Putamen (tissue), 1 donor: ENCODE results near the gene STX4.

Experiments
- DNase-seq: peaks from one replicate; pipeline ENCODE4 v3.0.0-alpha.2; 2016; ENCODE audit warnings: low spot score

The STX4 gene

GRCh38 chr16:31020536-31020935, 12.8 kb upstream of the STX4 start:
- DNase-seq = no peak

- DNase-seq = no peak
These were observed 10.7 kb upstream of the STX4 start for GRCh38 chr16:31022544-31023251.

- no peak for DNase-seq
These were observed 10.1 kb upstream of the STX4 start for GRCh38 chr16:31023252-31023602.

GRCh38 chr16:31023627-31024226, 9.6 kb upstream of the STX4 start:
- no peak for DNase-seq

GRCh38 chr16:31025339-31025738, 8.0 kb upstream of the STX4 start:
- DNase-seq = no peak

- no peak for DNase-seq
These were observed 4.1 kb upstream of the STX4 start for GRCh38 chr16:31029272-31029671.

- DNase-seq = no peak
These were observed 2.1 kb upstream of the STX4 start for GRCh38 chr16:31031276-31031675.

- peak; percentile 90 for DNase-seq
These were observed 543 bp downstream of the STX4 start for GRCh38 chr16:31033709-31034492.

- DNase-seq = no peak
These were observed 3.3 kb downstream of the STX4 start for GRCh38 chr16:31036691-31037090.

- no peak for DNase-seq
These were observed 5.6 kb downstream of the STX4 start for GRCh38 chr16:31038993-31039392.

GRCh38 chr16:31042866-31043265, 9.5 kb downstream of the STX4 start:
- DNase-seq = no peak

- DNase-seq = no peak
These were observed 10.0 kb downstream of the STX4 start for GRCh38 chr16:31043352-31043751.

GRCh38 chr16:31043898-31044481, 10.6 kb downstream of the STX4 start:
- no peak for DNase-seq

GRCh38 chr16:31050280-31051030, 17.1 kb downstream of the STX4 start:
- DNase-seq = no peak

GRCh38 chr16:31052114-31052513, 18.8 kb downstream of the STX4 start:
- DNase-seq = no peak

- DNase-seq = no peak
These were observed 22.3 kb downstream of the STX4 start for GRCh38 chr16:31055613-31056012.

GRCh38 chr16:31061126-31061812, 27.9 kb downstream of the STX4 start:
- DNase-seq = no peak

GRCh38 chr16:31061813-31062440, 28.6 kb downstream of the STX4 start:
- no peak for DNase-seq

GRCh38 chr16:31063495-31063842, 30.1 kb downstream of the STX4 start:
- DNase-seq = no peak

GRCh38 chr16:31063843-31064611, 30.7 kb downstream of the STX4 start:
- no peak for DNase-seq
